Activated naive CD4-positive, alpha-beta T cell treated with anti-CD3 and anti-CD28 coated beads, Interleukin-2, amount 10 ng/mL, durations not matched to agents 7 days and 5 days (primary cell): ENCODE measurements around the gene OTX2.

Experiments used
- CTCF ChIA-PET: fragments of 350-600 bp; sonication (Branson Sonifier 250); formaldehyde crosslinking; loops from one replicate; lab custom pipeline; 2021; ENCODE audit warnings: antibody characterized with exemption; lab: Charles Lee
- DNase-seq: peaks from one replicate; pipeline ENCODE4 v3.0.0-alpha.2; 2020
- H3K27ac Mint-ChIP-seq: one replicate; pipeline ENCODE4 v1.8.0; 2021; ENCODE audit warnings: mild to moderate bottlenecking, moderate library complexity, mixed read lengths
- H3K27me3 Mint-ChIP-seq: one replicate; pipeline ENCODE4 v1.8.0; 2021; ENCODE audit warnings: mild to moderate bottlenecking, mixed read lengths
- H3K36me3 Mint-ChIP-seq: one replicate; pipeline ENCODE4 v1.8.0; 2021; ENCODE audit warnings: mixed read lengths
- H3K4me1 Mint-ChIP-seq: one replicate; pipeline ENCODE4 v1.8.0; 2021; ENCODE audit warnings: mixed read lengths
- H3K4me3 Mint-ChIP-seq: one replicate; pipeline ENCODE4 v1.8.0; 2021; ENCODE audit warnings: mild to moderate bottlenecking, moderate library complexity, mixed read lengths
- H3K9me3 Mint-ChIP-seq: one replicate; pipeline ENCODE4 v1.8.0; 2021; ENCODE audit warnings: mixed read lengths

The OTX2 gene

GRCh38 chr14:56817396-56817921, 7.2 kb upstream of the OTX2 start:
- Mint-ChIP-seq H3K27me3 (peaks cover 65% of the 10 kb centered on the region), H3K4me3 (no peak overlapping the region), H3K9me3 (no peaks in the 10 kb centered on the region), H3K4me1 (no peaks in the 10 kb centered on the region), H3K36me3 (no peaks in the 10 kb centered on the region), H3K27ac (no peak overlapping the region)
- CTCF ChIA-PET, result no interaction called here
- no peak for DNase-seq

GRCh38 chr14:56816574-56817391, 6.5 kb upstream of the OTX2 start:
- DNase-seq, result no peak
- Mint-ChIP-seq H3K9me3 (no peaks in the 10 kb centered on the region), H3K36me3 (no peaks in the 10 kb centered on the region), H3K4me3 (no peak overlapping the region), H3K4me1 (no peaks in the 10 kb centered on the region), H3K27ac (no peak overlapping the region), H3K27me3 (peaks cover 71% of the 10 kb centered on the region)
- CTCF ChIA-PET, result no interaction called here

DNA sequence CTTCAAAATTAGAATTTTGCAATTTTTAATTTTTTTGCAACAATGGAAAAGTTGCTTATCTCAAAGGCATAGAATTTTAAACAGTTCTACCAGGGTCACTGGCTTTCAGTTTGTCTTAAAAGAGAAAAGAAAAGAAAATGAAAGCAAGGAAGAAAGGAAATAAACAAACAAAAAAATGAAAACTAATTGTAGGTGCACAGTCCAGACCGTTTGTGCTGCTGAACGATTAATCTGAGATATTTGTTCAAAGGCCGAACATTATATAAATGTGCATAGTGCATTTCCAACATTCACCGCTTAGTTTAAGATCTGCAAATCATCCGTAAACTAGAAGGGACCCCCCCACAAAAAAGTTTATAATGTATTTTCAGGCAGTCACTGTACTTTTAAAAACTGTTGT, 5.5 kb upstream of the OTX2 start:
- H3K4me3 Mint-ChIP-seq, result no peak overlapping the region
- H3K4me1 Mint-ChIP-seq, result no peaks in the 10 kb centered on the region
- peaks cover 82% of the 10 kb centered on the region for H3K27me3 Mint-ChIP-seq
- peaks cover 3% of the 10 kb centered on the region for H3K36me3 Mint-ChIP-seq
- CTCF ChIA-PET, result no interaction called here
- no peak for DNase-seq
- H3K27ac Mint-ChIP-seq, result no peak overlapping the region
- H3K9me3 Mint-ChIP-seq, result no peaks in the 10 kb centered on the region

- peaks cover 88% of the 10 kb centered on the region for H3K27me3 Mint-ChIP-seq
These were observed 4.9 kb upstream of the OTX2 start for GRCh38 chr14:56814969-56815700.

GRCh38 chr14:56814519-56814959, 4.3 kb upstream of the OTX2 start:
- Mint-ChIP-seq H3K4me3 (no peak overlapping the region), H3K9me3 (peaks cover 1% of the 10 kb centered on the region), H3K4me1 (peaks cover 5% of the 10 kb centered on the region), H3K27me3 (peaks cover 94% of the 10 kb centered on the region), H3K27ac (no peak overlapping the region), H3K36me3 (peaks cover 10% of the 10 kb centered on the region)
- CTCF ChIA-PET, result no interaction called here
- DNase-seq, result no peak

More at GRCh38 chr14:56814969-56815700, 4.9 kb upstream of the OTX2 start:
- H3K4me1 Mint-ChIP-seq, result no peaks in the 10 kb centered on the region
- peaks cover 4% of the 10 kb centered on the region for H3K36me3 Mint-ChIP-seq
- H3K9me3 Mint-ChIP-seq, result no peaks in the 10 kb centered on the region
- H3K27ac Mint-ChIP-seq, result no peak overlapping the region
- DNase-seq, result no peak
- H3K4me3 Mint-ChIP-seq, result no peak overlapping the region
- CTCF ChIA-PET, result no interaction called here

DNA sequence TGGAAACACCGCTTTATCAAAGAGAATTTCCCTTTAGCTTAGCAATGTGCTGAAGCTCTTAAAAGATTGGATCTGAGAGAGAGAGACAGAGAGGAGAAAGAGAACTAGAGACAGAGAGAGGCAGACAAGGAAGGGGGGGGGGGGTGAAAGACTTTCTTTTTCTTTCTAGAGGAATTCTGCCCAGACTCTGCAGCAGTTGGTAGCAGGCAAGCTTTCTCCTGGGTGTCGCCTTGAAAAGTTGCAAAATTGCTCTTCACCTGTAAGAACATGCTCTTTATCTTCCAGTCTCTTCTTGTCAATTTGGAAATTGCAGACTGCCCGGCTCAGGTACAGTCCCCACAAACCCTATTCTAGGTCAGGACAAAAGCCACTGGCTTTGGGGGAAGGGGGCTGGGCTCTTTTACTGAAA, 2.9 kb upstream of the OTX2 start:
- H3K4me1 Mint-ChIP-seq, result peaks cover 8% of the 10 kb centered on the region
- peaks cover 1% of the 10 kb centered on the region for H3K9me3 Mint-ChIP-seq
- no peak for DNase-seq
- CTCF ChIA-PET, result no interaction called here
- no peak overlapping the region for H3K4me3 Mint-ChIP-seq
- peaks cover 14% of the 10 kb centered on the region for H3K36me3 Mint-ChIP-seq
- H3K27me3 Mint-ChIP-seq, result peaks cover 100% of the 10 kb centered on the region
- H3K27ac Mint-ChIP-seq, result peak overlapping the region; percentile 52

GRCh38 chr14:56812364-56813141, 2.3 kb upstream of the OTX2 start:
- Mint-ChIP-seq H3K4me3 (no peak overlapping the region), H3K27me3 (peaks cover 100% of the 10 kb centered on the region), H3K36me3 (peaks cover 15% of the 10 kb centered on the region), H3K4me1 (peaks cover 8% of the 10 kb centered on the region), H3K9me3 (peaks cover 1% of the 10 kb centered on the region), H3K27ac (peak overlapping the region; percentile 19)
- DNase-seq, result no peak
- CTCF ChIA-PET, result no interaction called here

DNA sequence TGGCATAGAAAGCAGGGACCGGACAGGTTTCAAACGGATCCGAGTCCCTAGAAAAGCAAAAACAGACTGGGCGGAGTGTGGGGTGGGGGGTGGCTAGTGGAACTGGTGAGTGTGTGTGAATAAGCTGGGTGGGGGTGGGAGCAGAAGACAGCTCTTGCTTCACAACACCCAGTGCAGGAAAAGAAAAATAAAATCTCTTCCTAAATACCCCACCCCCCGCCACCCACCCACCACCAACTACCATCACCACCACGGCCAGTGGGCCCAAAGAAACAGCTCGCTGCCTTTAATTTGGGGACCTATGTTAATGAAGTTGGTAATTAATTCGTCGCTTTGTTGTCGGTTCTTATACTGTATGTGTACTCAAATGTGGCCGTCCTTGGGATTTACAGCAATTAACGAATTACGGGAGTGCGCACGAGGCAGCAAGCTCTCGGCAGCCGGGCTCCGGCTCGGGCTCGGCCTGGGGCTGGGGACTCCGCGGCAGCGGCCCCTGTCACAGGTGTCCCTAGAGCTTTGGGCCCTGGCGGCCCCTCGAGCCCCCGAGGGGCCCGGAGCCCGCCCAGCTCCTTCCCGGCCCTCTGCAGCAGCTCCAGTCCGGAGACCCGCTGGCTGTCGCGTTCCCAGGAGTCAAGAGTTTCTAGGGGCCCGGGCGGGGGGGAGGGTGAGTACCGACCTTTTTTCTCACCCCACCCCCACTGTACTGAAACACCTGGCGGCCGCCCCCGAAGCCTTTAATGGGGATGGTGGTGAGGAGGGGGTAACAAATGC, 1.5 kb upstream of the OTX2 start:
- Mint-ChIP-seq H3K9me3 (peaks cover 1% of the 10 kb centered on the region), H3K27me3 (peaks cover 98% of the 10 kb centered on the region), H3K4me3 (no peak overlapping the region), H3K36me3 (peaks cover 18% of the 10 kb centered on the region), H3K27ac (no peak overlapping the region), H3K4me1 (peaks cover 8% of the 10 kb centered on the region)
- DNase-seq, result no peak
- CTCF ChIA-PET, result no interaction called here

GRCh38 chr14:56810836-56811592, 735 bp upstream of the OTX2 start:
- peaks cover 19% of the 10 kb centered on the region for H3K36me3 Mint-ChIP-seq
- peaks cover 8% of the 10 kb centered on the region for H3K4me1 Mint-ChIP-seq
- H3K27me3 Mint-ChIP-seq, result peaks cover 98% of the 10 kb centered on the region
- CTCF ChIA-PET, result no interaction called here
- H3K4me3 Mint-ChIP-seq, result no peak overlapping the region
- peaks cover 1% of the 10 kb centered on the region for H3K9me3 Mint-ChIP-seq
- peak overlapping the region; percentile 16 for H3K27ac Mint-ChIP-seq
- no peak for DNase-seq

GRCh38 chr14:56809270-56810146, 771 bp downstream of the OTX2 start:
- peak overlapping the region; percentile 86 for H3K27ac Mint-ChIP-seq
- CTCF ChIA-PET, result no interaction called here
- no peak for DNase-seq
- peaks cover 8% of the 10 kb centered on the region for H3K4me1 Mint-ChIP-seq
- H3K27me3 Mint-ChIP-seq, result peaks cover 98% of the 10 kb centered on the region
- peak overlapping the region; percentile 48 for H3K4me3 Mint-ChIP-seq
- H3K9me3 Mint-ChIP-seq, result peaks cover 1% of the 10 kb centered on the region
- H3K36me3 Mint-ChIP-seq, result peaks cover 20% of the 10 kb centered on the region

- CTCF ChIA-PET, result no interaction called here
- peaks cover 98% of the 10 kb centered on the region for H3K27me3 Mint-ChIP-seq
- peak overlapping the region; percentile 68 for H3K27ac Mint-ChIP-seq
These were observed 1.7 kb downstream of the OTX2 start for GRCh38 chr14:56808383-56809269.

DNA sequence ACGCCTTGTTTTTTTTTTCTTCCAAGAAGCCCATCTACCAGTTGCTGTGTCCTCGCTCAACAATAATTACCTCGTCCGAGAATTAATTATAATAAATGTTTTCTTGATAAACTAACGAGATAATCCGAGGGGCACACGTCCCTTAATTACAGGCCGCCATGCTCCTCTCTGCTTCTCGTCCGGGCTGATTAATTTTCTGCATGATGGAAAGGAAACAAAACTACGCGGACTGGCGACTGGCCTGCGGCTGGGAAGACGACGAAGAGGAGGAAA, 2.2 kb downstream of the OTX2 start:
- Mint-ChIP-seq H3K9me3 (peaks cover 1% of the 10 kb centered on the region), H3K4me3 (peak overlapping the region; percentile 43), H3K27me3 (peaks cover 98% of the 10 kb centered on the region), H3K27ac (peak overlapping the region; percentile 68), H3K36me3 (peaks cover 20% of the 10 kb centered on the region), H3K4me1 (peaks cover 8% of the 10 kb centered on the region)
- no peak for DNase-seq
- CTCF ChIA-PET, result no interaction called here

More at GRCh38 chr14:56808383-56809269, 1.7 kb downstream of the OTX2 start:
- peaks cover 1% of the 10 kb centered on the region for H3K9me3 Mint-ChIP-seq
- peaks cover 8% of the 10 kb centered on the region for H3K4me1 Mint-ChIP-seq
- peak overlapping the region; percentile 43 for H3K4me3 Mint-ChIP-seq
- DNase-seq, result no peak
- H3K36me3 Mint-ChIP-seq, result peaks cover 20% of the 10 kb centered on the region
